Mesodermal cell (in vitro differentiated cells): Measurements from ENCODE around the gene UBAP1L.

ENCODE experiments used
- H3K27ac ChIP-seq: 2 replicates; pipeline ENCODE4 v1.7.0; 2013; ENCODE audit warnings: mild to moderate bottlenecking, low read depth, low read length, moderate library complexity; ENCODE audit not compliant: severe bottlenecking
- H3K36me3 ChIP-seq: 2 replicates; pipeline ENCODE4 v1.7.1; 2013; ENCODE audit warnings: mild to moderate bottlenecking, low read length, moderate library complexity; ENCODE audit not compliant: control insufficient read depth, insufficient read depth
- H3K4me1 ChIP-seq: one replicate; pipeline ENCODE4 v1.7.1; 2013; ENCODE audit warnings: mild to moderate bottlenecking, low read length; ENCODE audit not compliant: insufficient read depth, control insufficient read depth, poor library complexity, severe bottlenecking
- H3K4me3 ChIP-seq: 2 replicates; pipeline ENCODE4 v1.7.0; 2013; ENCODE audit warnings: low read length, control low read depth, mild to moderate bottlenecking; ENCODE audit not compliant: insufficient read depth, poor library complexity, severe bottlenecking; ENCODE audit errors: extremely low read depth
- H3K9me3 ChIP-seq: 2 replicates; pipeline ENCODE4 v1.7.1; 2013; ENCODE audit warnings: mild to moderate bottlenecking, low read length, moderate library complexity; ENCODE audit not compliant: control insufficient read depth
- WGBS, 2 experiments: methylation state at CpG; one replicate each; pipeline ENCODE4 v1.1.5; 2013; ENCODE audit warnings: missing lambda C conversion rate in 2 of 2; ENCODE audit not compliant: insufficient coverage in 2 of 2; 5-methylcytosine and 5-hydroxymethylcytosine counted together

The UBAP1L gene

GRCh38 chr15:65066001-65066634 lies 48.9 kb downstream of the UBAP1L start:
- Histone ChIP-seq H3K9me3 (no peaks in the 10 kb centered on the region), H3K4me1 (peaks cover 32% of the 10 kb centered on the region), H3K4me3 (peak overlapping the region; percentile 54), H3K36me3 (peaks cover 37% of the 10 kb centered on the region), H3K27ac (peak overlapping the region; percentile 93)
- WGBS, 2 experiments: 58% methylated on average over 2 of the region's 3 CpGs; no CpG with 5 or more reads in 1 of the 2 experiments

DNA sequence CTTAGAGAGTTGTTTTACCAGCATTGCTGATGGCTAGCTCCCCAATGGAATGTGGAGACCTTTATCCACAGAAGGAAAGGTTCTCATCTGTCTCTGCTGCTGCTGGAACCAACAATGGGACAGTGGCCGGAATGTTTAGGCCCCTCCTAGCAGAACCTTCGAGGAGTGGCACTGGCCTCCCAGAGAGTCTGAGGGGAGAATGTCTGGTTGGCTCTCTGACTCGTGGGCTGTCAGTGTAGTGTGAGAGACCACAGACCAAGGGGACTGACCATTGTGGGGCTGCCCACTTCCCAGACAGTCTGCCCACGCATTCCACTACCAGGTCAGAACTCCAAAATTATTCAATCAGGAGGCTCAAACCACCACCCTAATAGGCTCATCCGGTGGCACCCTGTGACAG lies 52.3 kb downstream of the UBAP1L start:
- Histone ChIP-seq H3K27ac (peak overlapping the region; percentile 64), H3K4me1 (peaks cover 29% of the 10 kb centered on the region), H3K9me3 (peaks cover 7% of the 10 kb centered on the region), H3K4me3 (no peak overlapping the region), H3K36me3 (peaks cover 65% of the 10 kb centered on the region)
- WGBS, 2 experiments: 83 to 90% methylated on average over 3 of the region's 5 CpGs

GRCh38 chr15:65062061-65062460 lies 52.9 kb downstream of the UBAP1L start:
- Histone ChIP-seq H3K4me1 (peaks cover 35% of the 10 kb centered on the region), H3K27ac (peak overlapping the region; percentile 64), H3K4me3 (no peak overlapping the region), H3K36me3 (peaks cover 71% of the 10 kb centered on the region), H3K9me3 (peaks cover 7% of the 10 kb centered on the region)
- WGBS, 2 experiments: 97 to 100% methylated on average over 2 to 3 of the region's 5 CpGs

- peaks cover 7% of the 10 kb centered on the region for H3K9me3 ChIP-seq
- H3K4me1 ChIP-seq: peaks cover 30% of the 10 kb centered on the region
- H3K27ac ChIP-seq: no peak overlapping the region
- 89 to 100% methylated on average over 4 to 5 of the region's 6 CpGs for WGBS, 2 experiments
- H3K4me3 ChIP-seq: no peak overlapping the region
- peaks cover 80% of the 10 kb centered on the region for H3K36me3 ChIP-seq
These were observed 54.2 kb downstream of the UBAP1L start for GRCh38 chr15:65060641-65061397.

- WGBS, 2 experiments: 96 to 100% methylated on average over 3 of the region's 4 CpGs
- Histone ChIP-seq H3K4me3 (no peak overlapping the region), H3K4me1 (peaks cover 24% of the 10 kb centered on the region), H3K9me3 (peaks cover 7% of the 10 kb centered on the region), H3K27ac (no peak overlapping the region), H3K36me3 (peaks cover 85% of the 10 kb centered on the region)
These were observed 54.9 kb downstream of the UBAP1L start for GRCh38 chr15:65059931-65060596.

DNA sequence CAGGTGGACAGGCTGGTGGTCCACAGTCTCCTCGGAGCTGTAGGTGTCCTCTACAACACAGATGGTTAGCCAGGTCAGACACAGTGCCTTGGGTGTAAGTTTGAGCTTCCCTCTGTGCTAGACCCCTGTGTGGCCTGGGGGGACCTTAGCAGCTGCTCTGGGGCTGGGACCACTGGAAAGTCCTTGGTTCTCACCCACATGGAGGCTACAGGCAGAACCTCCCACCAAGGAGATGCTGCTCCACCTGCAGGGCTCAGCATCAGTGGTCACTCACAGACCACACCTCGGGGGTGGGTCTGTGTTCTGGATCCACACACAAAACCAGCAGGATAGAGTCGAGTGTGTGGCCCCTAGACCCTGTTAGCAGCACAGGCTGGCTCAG lies 55.6 kb downstream of the UBAP1L start:
- WGBS, 2 experiments: 91 to 92% methylated on average over 2 to 3 of the region's 3 CpGs
- no peak overlapping the region for H3K4me3 ChIP-seq

DNA sequence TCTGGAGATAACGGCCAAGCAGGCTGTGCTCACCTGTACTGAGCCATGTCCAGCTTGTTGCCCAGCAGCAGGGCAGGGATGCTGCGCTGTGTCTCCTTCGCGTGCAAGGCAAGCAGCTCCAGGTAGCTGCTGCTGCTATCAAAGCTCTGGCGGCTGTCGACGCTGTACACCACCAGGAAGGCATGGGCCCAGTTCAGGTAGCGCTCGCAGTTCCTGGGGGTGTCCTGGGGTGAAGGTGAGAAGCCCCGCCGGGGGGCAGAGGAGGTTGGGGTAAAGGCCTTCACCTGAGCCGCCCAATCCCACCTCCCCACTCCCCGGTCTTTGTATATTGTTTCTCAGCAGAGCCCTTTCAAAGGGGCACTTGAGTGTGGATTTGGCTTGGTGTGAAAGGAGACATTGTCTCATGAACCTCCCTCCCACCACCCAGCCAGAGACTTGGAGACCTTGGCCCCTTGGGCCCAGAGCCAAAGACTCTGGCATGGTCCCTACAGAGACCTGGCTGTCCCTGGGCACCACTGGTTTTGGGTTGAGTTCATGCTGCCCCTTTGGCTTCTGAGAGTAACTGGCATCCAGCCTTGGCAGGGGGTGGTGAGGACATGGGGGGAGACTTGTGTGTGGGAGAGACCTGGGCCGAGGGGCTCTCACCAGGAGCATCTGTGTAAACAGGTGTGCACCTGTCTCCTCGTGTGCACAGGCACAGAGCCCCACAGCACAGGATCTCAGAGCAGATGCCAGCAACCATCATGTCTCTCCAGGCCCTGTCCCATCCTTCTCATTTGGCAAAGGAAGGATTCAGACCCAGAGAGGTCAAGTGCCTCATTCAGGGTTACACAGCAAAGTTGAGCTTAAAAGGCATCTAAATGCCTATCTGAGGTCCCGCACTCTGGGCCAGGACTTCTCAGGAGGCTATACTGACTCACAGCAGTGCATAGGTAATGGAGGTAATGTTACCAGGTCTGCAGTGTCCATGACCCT lies 56.3 kb downstream of the UBAP1L start:
- H3K27ac ChIP-seq: no peak overlapping the region
- H3K4me1 ChIP-seq: peaks cover 22% of the 10 kb centered on the region
- WGBS, 2 experiments: 98 to 99% methylated on average over 10 to 14 of the region's 16 CpGs
- peaks cover 7% of the 10 kb centered on the region for H3K9me3 ChIP-seq
- no peak overlapping the region for H3K4me3 ChIP-seq
- peaks cover 86% of the 10 kb centered on the region for H3K36me3 ChIP-seq

More for the DNA sequence above, 55.6 kb downstream of the UBAP1L start:
- H3K27ac ChIP-seq: no peak overlapping the region
- H3K9me3 ChIP-seq: peaks cover 7% of the 10 kb centered on the region
- H3K36me3 ChIP-seq: peaks cover 87% of the 10 kb centered on the region
- peaks cover 24% of the 10 kb centered on the region for H3K4me1 ChIP-seq

DNA sequence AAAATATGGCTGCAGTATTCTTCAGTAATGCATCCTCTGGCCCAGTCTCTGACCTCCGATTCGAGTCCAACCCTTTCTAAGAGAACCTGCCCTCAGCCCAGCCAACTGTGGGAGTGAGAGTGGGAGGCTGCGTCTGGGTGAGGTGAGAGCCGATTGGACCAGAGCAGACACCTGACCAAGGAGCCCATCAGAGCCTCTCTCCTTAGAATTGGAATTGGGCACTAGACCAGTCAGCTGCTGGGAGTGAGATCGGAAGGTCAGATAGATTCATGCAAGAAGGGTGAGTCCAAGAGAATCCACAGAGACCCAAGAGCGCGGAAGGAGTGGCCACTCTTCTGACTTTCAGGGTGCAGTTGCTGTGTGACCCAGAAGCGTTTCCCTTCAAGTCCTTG lies 57.5 kb downstream of the UBAP1L start:
- H3K9me3 ChIP-seq: peaks cover 7% of the 10 kb centered on the region
- peaks cover 78% of the 10 kb centered on the region for H3K36me3 ChIP-seq
- WGBS, 2 experiments: 86 to 97% methylated on average over 4 to 5 of the region's 8 CpGs
- no peak overlapping the region for H3K27ac ChIP-seq
- H3K4me3 ChIP-seq: no peak overlapping the region
- peaks cover 11% of the 10 kb centered on the region for H3K4me1 ChIP-seq

DNA sequence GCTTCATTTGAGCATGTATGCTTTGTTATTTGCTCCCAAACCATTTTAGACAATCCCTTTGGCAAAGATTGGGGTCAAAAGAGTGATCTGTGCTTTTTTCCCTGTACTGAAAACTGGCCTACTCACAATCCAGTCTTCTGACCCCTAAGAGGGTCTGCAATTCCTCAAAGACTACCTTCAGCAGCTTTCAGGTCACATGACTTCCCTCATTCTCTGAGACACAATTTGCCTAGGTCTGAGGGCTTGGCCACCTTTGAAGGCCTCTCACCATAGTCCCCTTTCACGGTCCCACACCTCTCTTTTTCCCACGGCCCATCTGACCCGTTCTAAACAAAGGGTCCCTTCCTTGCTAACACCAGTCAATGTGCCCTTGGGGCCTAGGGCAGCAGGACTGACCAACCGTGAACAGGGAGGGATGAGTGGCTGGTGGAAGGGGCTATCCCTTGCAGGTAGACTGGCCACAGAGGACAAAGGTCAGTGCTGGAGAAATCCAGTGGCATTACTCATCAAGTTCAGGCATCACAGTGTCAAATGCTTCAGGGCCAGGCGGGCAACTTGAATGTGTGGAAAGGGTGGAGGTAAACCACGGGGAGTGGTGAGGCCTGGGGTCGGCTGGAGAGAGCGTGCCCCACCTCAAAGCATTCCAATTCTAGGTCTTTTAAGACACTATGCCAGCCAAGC lies 58.0 kb downstream of the UBAP1L start:
- Histone ChIP-seq H3K9me3 (peaks cover 7% of the 10 kb centered on the region), H3K36me3 (peaks cover 73% of the 10 kb centered on the region), H3K27ac (peak overlapping the region; percentile 16), H3K4me1 (peaks cover 6% of the 10 kb centered on the region), H3K4me3 (no peak overlapping the region)
- 91 to 100% methylated on average over 1 to 5 of the region's 8 CpGs for WGBS, 2 experiments
